Endodermal cell (in vitro differentiated cells): ENCODE measurements around the gene MAP4K2. TPM values are rescaled to one million over a fixed set of nuclear protein-coding genes. Genes with fewer than 3 reads are reported as not detected.

Experiments used
- DNase-seq: peaks from one replicate; pipeline ENCODE4 v3.0.0-alpha.2; 2017
- H3K27ac ChIP-seq: 2 replicates; pipeline ENCODE4 v1.5.1; 2013; ENCODE audit warnings: mild to moderate bottlenecking, low read depth, low read length, moderate library complexity
- H3K27me3 ChIP-seq: 2 replicates; pipeline ENCODE4 v1.6.1; 2013; ENCODE audit warnings: mild to moderate bottlenecking, low read length, moderate library complexity; ENCODE audit not compliant: insufficient read depth, control insufficient read depth, poor library complexity, severe bottlenecking
- H3K36me3 ChIP-seq: 2 replicates; pipeline ENCODE4 v1.7.0; 2013; ENCODE audit warnings: mild to moderate bottlenecking, low read length, moderate library complexity; ENCODE audit not compliant: control insufficient read depth, insufficient read depth
- H3K4me1 ChIP-seq: one replicate; pipeline ENCODE4 v1.7.0; 2013; ENCODE audit warnings: low read length; ENCODE audit not compliant: control insufficient read depth, insufficient read depth
- H3K4me3 ChIP-seq: 2 replicates; pipeline ENCODE4 v1.5.1; 2013; ENCODE audit warnings: mild to moderate bottlenecking, low read length, moderate library complexity
- H3K9ac ChIP-seq: 2 replicates; pipeline ENCODE4 v1.6.1; 2013; ENCODE audit warnings: mild to moderate bottlenecking, low read length, moderate library complexity; ENCODE audit not compliant: poor library complexity, severe bottlenecking; ENCODE audit errors: extremely low read depth
- H3K9me3 ChIP-seq: 2 replicates; pipeline ENCODE4 v1.6.1; 2013; ENCODE audit warnings: mild to moderate bottlenecking, low read length, moderate library complexity; ENCODE audit not compliant: control insufficient read depth
- H3K27ac Mint-ChIP-seq: 2 replicates; pipeline ENCODE4 v1.8.0; 2020; ENCODE audit warnings: mixed read lengths
- H3K27me3 Mint-ChIP-seq: 2 replicates; pipeline ENCODE4 v1.8.0; 2021; ENCODE audit warnings: mild to moderate bottlenecking, mixed read lengths; ENCODE audit not compliant: insufficient read depth
- H3K36me3 Mint-ChIP-seq: 2 replicates; pipeline ENCODE4 v1.8.0; 2020; ENCODE audit warnings: low read depth, mixed read lengths
- H3K4me1 Mint-ChIP-seq: 2 replicates; pipeline ENCODE4 v1.8.0; 2020; ENCODE audit warnings: mixed read lengths
- H3K4me3 Mint-ChIP-seq: 2 replicates; pipeline ENCODE4 v1.8.0; 2020; ENCODE audit warnings: mild to moderate bottlenecking, moderate library complexity, mixed read lengths
- H3K9me3 Mint-ChIP-seq: 2 replicates; pipeline ENCODE4 v1.8.0; 2020; ENCODE audit warnings: mild to moderate bottlenecking, mixed read lengths
- CTCF ChIP-seq: fragments of 200-600 bp; sonication (generic); conservative IDR thresholded peaks from 2 replicates; pipeline ENCODE4 v1.5.0; 2021; ENCODE audit warnings: antibody characterized with exemption, mild to moderate bottlenecking
- WGBS, 2 experiments: methylation state at CpG; one replicate each; pipeline versions ENCODE4 v1.1.5 to v1.1.7; 2013; ENCODE audit warnings: missing lambda C conversion rate in 2 of 2, mixed read lengths in 1 of 2; ENCODE audit not compliant: insufficient coverage in 1 of 2, insufficient read length in 1 of 2; 5-methylcytosine and 5-hydroxymethylcytosine counted together
- total RNA-seq, 2 donors: library from RNA; stranded (reverse); fragmentation: NEBNext Ultra II Directional in 1 of 2; extraction: Animal tissue kit (Norgen Biotek cat#: 25700) in 1 of 2; gene quantifications; 2 replicates in 1 of 2; 3 replicates in 1 of 2; pipeline ENCODE4 v1.2.1, GENCODE V29; 2021

Gene MAP4K2
- total RNA-seq, 2 donors from 2014 or later: 24.7 to 32.4 TPM

GRCh38 chr11:64763526-64764039, 39.4 kb downstream of the MAP4K2 start:
- Mint-ChIP-seq H3K36me3 (peaks cover 56% of the 10 kb centered on the region), H3K4me3 (peak overlapping the region; percentile 8), H3K27ac (peak overlapping the region; percentile 87), H3K27me3 (no peaks in the 10 kb centered on the region), H3K9me3 (no peaks in the 10 kb centered on the region), H3K4me1 (peaks cover 46% of the 10 kb centered on the region)
- peak overlapping the region; percentile 77 for H3K27ac ChIP-seq
- H3K27me3 ChIP-seq: no peaks in the 10 kb centered on the region
- no peak for DNase-seq
- peaks cover 56% of the 10 kb centered on the region for H3K36me3 ChIP-seq
- 78 to 85% methylated on average over 4 to 6 of the region's 6 CpGs for WGBS, 2 experiments
- TF ChIP-seq CTCF: no peak
- H3K4me1 ChIP-seq: peaks cover 16% of the 10 kb centered on the region
- H3K9me3 ChIP-seq: no peaks in the 10 kb centered on the region
- H3K4me3 ChIP-seq: no peak overlapping the region
- no peak overlapping the region for H3K9ac ChIP-seq

GRCh38 chr11:64762674-64763525, 40.1 kb downstream of the MAP4K2 start:
- H3K36me3 ChIP-seq: peaks cover 49% of the 10 kb centered on the region
- Mint-ChIP-seq H3K27ac (peak overlapping the region; percentile 55), H3K36me3 (peaks cover 49% of the 10 kb centered on the region), H3K27me3 (no peaks in the 10 kb centered on the region), H3K4me1 (peaks cover 46% of the 10 kb centered on the region), H3K9me3 (no peaks in the 10 kb centered on the region), H3K4me3 (no peak overlapping the region)
- H3K27me3 ChIP-seq: no peaks in the 10 kb centered on the region
- H3K4me1 ChIP-seq: peaks cover 16% of the 10 kb centered on the region
- WGBS, 2 experiments: 57 to 58% methylated on average over 11 of the region's 13 CpGs
- H3K9ac ChIP-seq: no peak overlapping the region
- no peak overlapping the region for H3K4me3 ChIP-seq
- no peaks in the 10 kb centered on the region for H3K9me3 ChIP-seq
- TF ChIP-seq CTCF: no peak
- peak overlapping the region; percentile 77 for H3K27ac ChIP-seq
- peak; percentile 88 for DNase-seq

- peaks cover 43% of the 10 kb centered on the region for H3K4me1 Mint-ChIP-seq
- no peak overlapping the region for H3K9ac ChIP-seq
- H3K36me3 ChIP-seq: peaks cover 43% of the 10 kb centered on the region
- no peaks in the 10 kb centered on the region for H3K9me3 Mint-ChIP-seq
- H3K4me1 ChIP-seq: peaks cover 16% of the 10 kb centered on the region
- 84 to 86% methylated on average over 3 to 5 of the region's 5 CpGs for WGBS, 2 experiments
- H3K36me3 Mint-ChIP-seq: peaks cover 43% of the 10 kb centered on the region
- TF ChIP-seq CTCF: no peak
- H3K27me3 ChIP-seq: no peaks in the 10 kb centered on the region
- no peak overlapping the region for H3K4me3 ChIP-seq
- H3K27me3 Mint-ChIP-seq: no peaks in the 10 kb centered on the region
- no peak for DNase-seq
- peak overlapping the region; percentile 81 for H3K27ac Mint-ChIP-seq
- H3K4me3 Mint-ChIP-seq: no peak overlapping the region
- no peak overlapping the region for H3K27ac ChIP-seq
- H3K9me3 ChIP-seq: no peaks in the 10 kb centered on the region
Measured at GRCh38 chr11:64762277-64762673, 40.7 kb downstream of the MAP4K2 start.
